PFSK-1 (cell line): ENCODE measurements around the gene GNG3.

ENCODE experiments used
- FOXP2 ChIP-seq: optimal IDR thresholded peaks from 2 replicates; pipeline ENCODE3; 2011; ENCODE audit warnings: borderline replicate concordance, control low read depth, inconsistent platforms; ENCODE audit not compliant: insufficient read depth; ENCODE audit errors: extremely low read length, extremely low read depth
- POLR2AphosphoS5 ChIP-seq: IDR thresholded peaks from 2 replicates; pipeline ENCODE4 v1.6.1; 2012; ENCODE audit warnings: low read depth, mild to moderate bottlenecking, control low read depth, low read length, moderate library complexity
- SIN3A ChIP-seq: IDR thresholded peaks from 2 replicates; pipeline ENCODE4 v1.6.1; 2012; ENCODE audit warnings: mild to moderate bottlenecking, low read length, moderate library complexity, borderline replicate concordance; ENCODE audit not compliant: insufficient read depth
- TAF1 ChIP-seq: IDR thresholded peaks from 2 replicates; pipeline ENCODE4 v1.6.1; 2012; ENCODE audit warnings: low read length, control low read depth, borderline replicate concordance; ENCODE audit not compliant: insufficient read depth
- TF ChIP-seq, protein P1 (sequence below), 2 experiments: IDR thresholded peaks; 2 replicates each; pipeline versions ENCODE4 v1.6.1 to v1.8.0; 2011 to 2012; ENCODE audit warnings: low read depth in 2 of 2, low read length in 2 of 2, control low read depth in 1 of 2, inconsistent platforms in 1 of 2, mild to moderate bottlenecking in 1 of 2, moderate library complexity in 1 of 2; ENCODE audit not compliant: insufficient read depth in 1 of 2

Gene GNG3

DNA sequence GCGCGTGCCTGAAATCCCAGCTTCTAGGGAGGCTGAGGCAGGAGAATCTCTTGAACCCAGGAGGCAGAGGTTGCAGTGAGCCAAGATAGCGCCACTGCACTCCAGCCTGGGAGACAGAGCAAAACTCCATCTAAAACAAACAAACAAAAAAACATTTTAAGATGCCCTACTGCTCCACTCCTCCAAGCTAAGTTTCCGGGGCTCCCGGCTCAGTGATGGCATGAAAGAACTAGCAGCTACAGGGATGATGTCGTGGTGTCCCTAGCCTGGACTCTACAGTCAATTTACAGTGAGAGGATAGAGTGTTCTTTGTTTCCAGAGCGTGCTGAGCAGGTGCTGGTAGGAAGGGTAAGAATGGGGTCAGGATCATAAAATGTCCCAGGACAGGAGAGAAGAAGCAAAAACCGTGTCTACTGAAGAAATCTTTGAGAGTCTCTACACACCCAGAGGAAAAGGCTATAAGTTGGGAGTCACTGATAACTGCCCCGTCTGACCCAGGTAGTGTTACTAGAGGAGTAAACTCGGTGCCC is 47.7 kb downstream of the GNG3 start:
- TF ChIP-seq POLR2AphosphoS5 (no peak), SIN3A (no peak), FOXP2 (no peak), TAF1 (no peak)
- TF ChIP-seq, protein P1, sequence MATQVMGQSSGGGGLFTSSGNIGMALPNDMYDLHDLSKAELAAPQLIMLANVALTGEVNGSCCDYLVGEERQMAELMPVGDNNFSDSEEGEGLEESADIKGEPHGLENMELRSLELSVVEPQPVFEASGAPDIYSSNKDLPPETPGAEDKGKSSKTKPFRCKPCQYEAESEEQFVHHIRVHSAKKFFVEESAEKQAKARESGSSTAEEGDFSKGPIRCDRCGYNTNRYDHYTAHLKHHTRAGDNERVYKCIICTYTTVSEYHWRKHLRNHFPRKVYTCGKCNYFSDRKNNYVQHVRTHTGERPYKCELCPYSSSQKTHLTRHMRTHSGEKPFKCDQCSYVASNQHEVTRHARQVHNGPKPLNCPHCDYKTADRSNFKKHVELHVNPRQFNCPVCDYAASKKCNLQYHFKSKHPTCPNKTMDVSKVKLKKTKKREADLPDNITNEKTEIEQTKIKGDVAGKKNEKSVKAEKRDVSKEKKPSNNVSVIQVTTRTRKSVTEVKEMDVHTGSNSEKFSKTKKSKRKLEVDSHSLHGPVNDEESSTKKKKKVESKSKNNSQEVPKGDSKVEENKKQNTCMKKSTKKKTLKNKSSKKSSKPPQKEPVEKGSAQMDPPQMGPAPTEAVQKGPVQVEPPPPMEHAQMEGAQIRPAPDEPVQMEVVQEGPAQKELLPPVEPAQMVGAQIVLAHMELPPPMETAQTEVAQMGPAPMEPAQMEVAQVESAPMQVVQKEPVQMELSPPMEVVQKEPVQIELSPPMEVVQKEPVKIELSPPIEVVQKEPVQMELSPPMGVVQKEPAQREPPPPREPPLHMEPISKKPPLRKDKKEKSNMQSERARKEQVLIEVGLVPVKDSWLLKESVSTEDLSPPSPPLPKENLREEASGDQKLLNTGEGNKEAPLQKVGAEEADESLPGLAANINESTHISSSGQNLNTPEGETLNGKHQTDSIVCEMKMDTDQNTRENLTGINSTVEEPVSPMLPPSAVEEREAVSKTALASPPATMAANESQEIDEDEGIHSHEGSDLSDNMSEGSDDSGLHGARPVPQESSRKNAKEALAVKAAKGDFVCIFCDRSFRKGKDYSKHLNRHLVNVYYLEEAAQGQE (IDR thresholded peaks at IDR 0.05; ENCODE audit: insufficient read depth in 1 of 2, low read depth in 2 of 2, low read length in 2 of 2), result no peak

DNA sequence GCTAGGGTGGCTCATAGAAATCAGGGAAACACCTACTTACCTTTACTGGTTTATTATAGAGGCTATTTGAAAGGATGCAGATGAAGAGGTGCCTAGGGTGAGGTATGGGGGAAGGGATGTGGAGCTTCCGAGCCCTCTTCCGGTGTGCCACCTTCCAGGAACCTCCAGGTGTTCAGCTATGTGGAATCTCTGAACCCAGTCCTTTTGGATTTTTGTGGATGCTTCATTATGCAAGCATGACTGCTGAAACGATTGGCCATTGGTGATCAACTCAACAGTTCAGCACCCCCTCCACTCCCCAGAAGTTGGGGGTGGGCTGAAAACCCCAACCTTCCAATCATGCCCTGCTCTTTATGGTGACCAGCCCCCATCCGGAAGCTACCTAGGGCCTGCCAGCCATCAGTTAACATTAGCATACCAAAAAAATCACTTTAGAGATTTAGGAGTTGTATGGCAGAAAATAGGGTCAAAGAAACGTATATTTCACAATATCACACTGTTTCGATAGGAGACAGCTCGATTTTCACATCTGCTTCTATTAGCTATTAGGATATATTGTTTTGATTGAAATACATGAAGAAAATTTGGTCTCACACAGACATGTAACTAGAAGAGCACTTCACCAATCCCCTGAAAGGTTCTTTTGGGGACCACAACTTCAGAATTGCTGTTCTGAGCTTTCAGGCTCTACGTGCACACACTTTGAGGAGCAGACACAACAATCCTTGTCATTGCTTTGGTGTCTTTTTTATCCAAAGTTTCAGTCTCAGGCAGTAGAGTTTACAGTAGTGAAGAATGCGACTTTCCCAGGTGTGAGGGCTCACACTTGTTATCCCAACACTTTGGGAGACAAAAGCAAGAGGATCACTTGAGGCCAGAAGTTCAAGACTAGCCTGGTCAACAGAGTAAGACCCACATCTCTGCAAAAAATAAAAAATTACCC is 50.6 kb downstream of the GNG3 start:
- no peak for TF ChIP-seq POLR2AphosphoS5
- TF ChIP-seq FOXP2, result no peak
- TF ChIP-seq SIN3A, result no peak
- TF ChIP-seq TAF1, result no peak
